K562 (cell line): ENCODE data around the gene PSPC1. TPM values are rescaled to one million over a fixed set of nuclear protein-coding genes. Genes with fewer than 3 reads are reported as not detected.

Experiments
- ATAC-seq: fragments of 200-7000 bp; cut with Tn5 transposase; 3 replicates; pipeline ENCODE4 v1.9.1; 2020; ENCODE audit warnings: moderate library complexity
- BruUV-seq: library from RNA; stranded (reverse); fragments of 400-500 nt; replicated peaks from 2 replicates; lab custom pipeline; 2021; lab: Mats Ljungman, UMichigan
- CTCF ChIA-PET: fragments of 300-600 bp; formaldehyde crosslinking; extraction: SDS; loops from one replicate; lab custom pipeline; 2021; ENCODE audit warnings: low intra/inter-chr PET ratio; lab: Yijun Ruan, JAX
- POLR2A ChIA-PET: fragments of 300-600, 350-650 bp; sonication (Branson Sonifier 250); formaldehyde crosslinking; extraction: SDS; loops from one replicate; lab custom pipeline; 2021; ENCODE audit warnings: antibody characterized with exemption, inconsistent platforms; lab: Yijun Ruan, JAX
- DNase-seq, 4 experiments: peaks; one replicate each; pipeline versions ENCODE4 v3.0.0 to v3.0.0-alpha.2; 2011 to 2018; ENCODE audit warnings: low spot score in 3 of 4, mixed read lengths in 3 of 4; ENCODE audit errors: extremely low read depth in 1 of 4
- FAIRE-seq: peaks from 2 replicates; lab custom pipeline; 2011; peaks lifted over from hg19 to GRCh38; lab: Jason Lieb, UNC
- H2AFZ ChIP-seq: 2 replicates; pipeline ENCODE4 v1.6.0; 2011; ENCODE audit warnings: low read depth, low read length, control low read depth, inconsistent platforms
- H3K27ac ChIP-seq: fragments of 200-600 bp; 3 replicates; pipeline ENCODE4 v1.8.0; 2011; ENCODE audit warnings: low read depth, mild to moderate bottlenecking, control low read depth, inconsistent platforms, low read length, moderate library complexity, mixed read lengths; ENCODE audit errors: extremely low read depth
- H3K27me3 ChIP-seq, 2 experiments: fragments of 300-600 bp in 1 of 2; 2 replicates in 1 of 2; 3 replicates in 1 of 2; pipeline versions ENCODE4 v1.6.0 to v1.8.0; 2011; ENCODE audit warnings: inconsistent platforms in 2 of 2, low read length in 2 of 2, mild to moderate bottlenecking in 1 of 2, mixed read lengths in 1 of 2, moderate library complexity in 1 of 2; ENCODE audit not compliant: control insufficient read depth in 2 of 2, insufficient read depth in 2 of 2
- H3K36me3 ChIP-seq: fragments of 300-600 bp; 3 replicates; pipeline ENCODE4 v1.8.0; 2011; ENCODE audit warnings: mild to moderate bottlenecking, low read length, inconsistent platforms; ENCODE audit not compliant: control insufficient read depth, insufficient read depth
- H3K4me1 ChIP-seq, 2 experiments: fragments of 200-600 bp in 1 of 2; replicated peaks in 1 of 2; 2 replicates in 1 of 2; 3 replicates in 1 of 2; pipeline versions ENCODE4 v1.5.1 to v1.8.0; 2011; ENCODE audit warnings: inconsistent platforms in 2 of 2, low read length in 2 of 2, mild to moderate bottlenecking in 1 of 2, mixed read lengths in 1 of 2, moderate library complexity in 1 of 2; ENCODE audit not compliant: control insufficient read depth in 2 of 2, insufficient read depth in 2 of 2
- H3K4me2 ChIP-seq: 2 replicates; pipeline ENCODE4 v1.6.1; 2011; ENCODE audit warnings: low read length, control low read depth, inconsistent platforms, mixed read lengths; ENCODE audit not compliant: insufficient read depth
- H3K4me3 ChIP-seq: fragments of 200-600 bp; sonication (generic), shearing (Covaris generic); 2 replicates; pipeline ENCODE4 v1.5.1; 2016; ENCODE audit warnings: control low read depth, inconsistent platforms
- H3K79me2 ChIP-seq: fragments of 200-600 bp; 3 replicates; pipeline ENCODE4 v1.8.0; 2011; ENCODE audit warnings: low read length, inconsistent platforms; ENCODE audit not compliant: control insufficient read depth, insufficient read depth
- H3K9ac ChIP-seq, 2 experiments: 2 replicates each; pipeline versions ENCODE4 v1.6.0 to v1.6.1; 2011; ENCODE audit warnings: low read depth in 2 of 2, low read length in 2 of 2, control low read depth in 1 of 2, inconsistent platforms in 1 of 2, mild to moderate bottlenecking in 1 of 2, mixed read lengths in 1 of 2; ENCODE audit not compliant: insufficient read depth in 1 of 2
- H3K9me1 ChIP-seq: one replicate; pipeline ENCODE4 v1.6.0; 2011; ENCODE audit warnings: inconsistent platforms, mild to moderate bottlenecking, low read length, moderate library complexity; ENCODE audit not compliant: control insufficient read depth, insufficient read depth
- H3K9me3 ChIP-seq: replicated peaks from 2 replicates; pipeline ENCODE4 v1.5.1; 2011; ENCODE audit warnings: low read depth, low read length, inconsistent platforms; ENCODE audit not compliant: control insufficient read depth, insufficient read depth
- H4K20me1 ChIP-seq: replicated peaks from 2 replicates; pipeline ENCODE4 v1.6.1; 2011; ENCODE audit warnings: low read length, inconsistent platforms, mixed read lengths; ENCODE audit not compliant: control insufficient read depth, insufficient read depth
- DEAF1 ChIP-seq: fragments of 450-650 bp; formaldehyde crosslinking; IDR thresholded peaks from 2 replicates; pipeline ENCODE4 v1.4.0; 2020; ENCODE audit warnings: mild to moderate bottlenecking, moderate library complexity
- E2F1 ChIP-seq: sonication (generic); formaldehyde crosslinking; IDR thresholded peaks from 2 replicates; pipeline ENCODE4 v1.8.1; 2023; ENCODE audit warnings: mild to moderate bottlenecking, missing genetic modification reagents, moderate library complexity
- EZH2 ChIP-seq: IDR thresholded peaks from 2 replicates; pipeline ENCODE4 v1.6.1; 2012; ENCODE audit warnings: low read depth, mild to moderate bottlenecking, inconsistent platforms, low read length, borderline replicate concordance
- FOXM1 ChIP-seq, 2 experiments: fragments of 450-650 bp in 1 of 2; sonication (generic) in 1 of 2; formaldehyde crosslinking in 1 of 2; IDR thresholded peaks; 2 replicates each; pipeline versions ENCODE4 v1.6.1 to v1.9.0; 2017 to 2022; ENCODE audit warnings: low read depth in 2 of 2, mild to moderate bottlenecking in 2 of 2, missing genetic modification reagents in 1 of 2, moderate library complexity in 1 of 2
- GATAD2B ChIP-seq: fragments of 450-650 bp; IDR thresholded peaks from 2 replicates; pipeline ENCODE4 v1.6.1; 2017; ENCODE audit warnings: mild to moderate bottlenecking, borderline replicate concordance
- IRF1 ChIP-seq: sonication (generic); formaldehyde crosslinking; IDR thresholded peaks from 2 replicates; pipeline ENCODE4 v1.8.0; 2022; ENCODE audit warnings: missing genetic modification reagents, mild to moderate bottlenecking, borderline replicate concordance
- PRPF4 ChIP-seq: fragments of 200-400 bp; formaldehyde crosslinking; IDR thresholded peaks from one replicate; pipeline ENCODE4 v1.6.1; 2017; ENCODE audit warnings: low read length, low read depth, mild to moderate bottlenecking; ENCODE audit not compliant: insufficient read depth, poor library complexity, severe bottlenecking
- TCF7 ChIP-seq: sonication (generic); IDR thresholded peaks from 2 replicates; pipeline ENCODE4 v1.6.1; 2016; ENCODE audit warnings: antibody characterized with exemption, borderline replicate concordance
- TEAD1 ChIP-seq, 2 experiments: fragments of 450-650 bp in 1 of 2; sonication (generic) in 1 of 2; formaldehyde crosslinking; IDR thresholded peaks; 2 replicates each; pipeline versions ENCODE4 v1.4.0 to v1.8.0; 2020 to 2022; ENCODE audit warnings: mild to moderate bottlenecking in 2 of 2, missing genetic modification reagents in 1 of 2
- THRB ChIP-seq: fragments of 450-650 bp; formaldehyde crosslinking; conservative IDR thresholded peaks from 2 replicates; pipeline ENCODE4 v1.4.0; 2022; ENCODE audit warnings: mild to moderate bottlenecking, missing genetic modification characterization
- TSHZ1 ChIP-seq: fragments of 250-450 bp; sonication (Bioruptor Pico); IDR thresholded peaks from 2 replicates; pipeline ENCODE4 v1.4.0; 2020; ENCODE audit warnings: mild to moderate bottlenecking, moderate library complexity
- ZNF253 ChIP-seq: fragments of 250-450 bp; sonication (Bioruptor Pico); conservative IDR thresholded peaks from 2 replicates; pipeline ENCODE4 v1.6.1; 2021; ENCODE audit warnings: mild to moderate bottlenecking
- ZNF408 ChIP-seq: fragments of 250-450 bp; sonication (Bioruptor Pico); IDR thresholded peaks from 2 replicates; pipeline ENCODE4 v1.4.0; 2020; ENCODE audit warnings: low read depth, mild to moderate bottlenecking, moderate library complexity
- WGBS: fragments of 100-300 bp; shearing (Covaris generic); methylation state at CpG from one replicate; pipeline ENCODE4 v1.1.6; 2016; ENCODE audit warnings: low coverage, mixed read lengths; ENCODE audit not compliant: insufficient coverage; ENCODE audit errors: missing lambda C conversion rate; 5-methylcytosine and 5-hydroxymethylcytosine counted together
- in situ Hi-C: fragments of 300-500 bp; cut with MboI; formaldehyde crosslinking; loops from 4 replicates; pipeline ENCODE4 v1.15.0; 2018; ENCODE audit warnings: inconsistent platforms, mixed read lengths
- intact Hi-C: fragments of 100-400 bp; cut with micrococcal nuclease; formaldehyde crosslinking; loops from 2 replicates; pipeline ENCODE4 v1.14.2; 2022
- polyA plus RNA-seq, 8 experiments: library from polyadenylated mRNA; depleted of rRNA in 4 of 8; stranded (reverse) in 5 of 8; unstranded in 3 of 8; fragments of >200 nt; fragmentation: Nextera tagmentation in 2 of 8; fragmentation: Illumina TruSeq in 1 of 8; extraction: Ambion mirVana in 2 of 8; extraction: Trizol in 1 of 8; gene quantifications; 2 replicates each; pipeline versions ENCODE4 v1.2.1 to v1.2.3, GENCODE V29; 2011 to 2014; ENCODE audit warnings: inconsistent platforms in 1 of 8, missing spikeins in 1 of 8
- total RNA-seq, 7 experiments: library from RNA; depleted of rRNA in 6 of 7; stranded (reverse); fragments of >200 nt in 6 of 7; fragmentation: Illumina TruSeq in 2 of 7; extraction: Trizol in 2 of 7; gene quantifications; 2 replicates each; pipeline versions ENCODE4 v1.2.1 to v1.2.3, GENCODE V29; 2011 to 2021; ENCODE audit warnings: low replicate concordance in 1 of 7

The PSPC1 gene
- total and polyA plus RNA-seq, 9 of the 15 experiments (the other 6 are each of a cell fraction or from before 2014, with no cell fraction given): 8.6 to 60.4 (median 42.4) TPM

GRCh38 chr13:19685034-19685433, 97.7 kb downstream of the PSPC1 start:
- BruUV-seq: no TSS peak
- Histone ChIP-seq H3K9ac (no peak overlapping the region), H3K4me1 (no peaks in the 10 kb centered on the region), H3K4me3 (no peak overlapping the region), H3K4me2 (no peak overlapping the region), H4K20me1 (no peaks in the 10 kb centered on the region), H3K9me3 (no peaks in the 10 kb centered on the region), H3K9me1 (no peaks in the 10 kb centered on the region), H3K79me2 (no peaks in the 10 kb centered on the region), H3K27me3 (no peaks in the 10 kb centered on the region), H2AFZ (no peak overlapping the region), H3K36me3 (peaks cover 3% of the 10 kb centered on the region; the same call in 2 of the 3 replicates), H3K27ac (no peak overlapping the region)
- CTCF ChIA-PET: no interaction called here
- POLR2A ChIA-PET: no interaction called here
- in situ Hi-C loops: no loop called here
- FAIRE-seq (no peak), ATAC-seq (no peak), DNase-seq (no peak)
- 72% methylated on average over 5 of the region's 5 CpGs for WGBS
- intact Hi-C loops: loop anchor here (10.0 kb wide), 1 partner anchor 620 kb away; no protein-coding TSS in a partner anchor
- TF ChIP-seq TEAD1 (CRISPR knock-in tag; IDR thresholded peaks at IDR 0.05): no peak
- no peak for TF ChIP-seq E2F1
- TF ChIP-seq FOXM1 (IDR thresholded peaks at IDR 0.05; ENCODE audit: low read depth): no peak
- no peak for TF ChIP-seq FOXM1 (CRISPR knock-in tag; IDR thresholded peaks at IDR 0.05; ENCODE audit: low read depth)
- TF ChIP-seq EZH2: no peak
- TF ChIP-seq TSHZ1 (CRISPR knock-in tag): no peak
- TF ChIP-seq THRB (CRISPR knock-in tag): no peak
- no peak for TF ChIP-seq GATAD2B
- TF ChIP-seq TCF7: no peak
- TF ChIP-seq PRPF4: no peak
- TF ChIP-seq IRF1 (CRISPR knock-in tag): no peak
- no peak for TF ChIP-seq ZNF253 (CRISPR knock-in tag)
- TF ChIP-seq ZNF408 (CRISPR knock-in tag): no peak
- TF ChIP-seq DEAF1: no peak
